Liver (tissue), 9 donors: ENCODE measurements around the gene RHAG. TPM values are rescaled to one million over a fixed set of nuclear protein-coding genes. Genes with fewer than 3 reads are reported as not detected.

Experiments used
- DNase-seq: peaks from one replicate; pipeline ENCODE4 v3.0.0-alpha.2; 2017; ENCODE audit warnings: low spot score
- H3K27ac ChIP-seq, 2 donors: one replicate each; pipeline ENCODE4 v1.7.0; 2013; ENCODE audit warnings: inconsistent platforms in 2 of 2, low read length in 2 of 2, control low read depth in 1 of 2, low read depth in 1 of 2, mild to moderate bottlenecking in 1 of 2
- H3K27me3 ChIP-seq, 4 donors: one replicate each; pipeline versions ENCODE4 v1.6.1 to v1.7.0; 2013; ENCODE audit warnings: low read length in 3 of 4, inconsistent platforms in 1 of 4, mild to moderate bottlenecking in 1 of 4, moderate library complexity in 1 of 4; ENCODE audit not compliant: control insufficient read depth in 4 of 4, insufficient read depth in 4 of 4
- H3K36me3 ChIP-seq, 4 donors: one replicate each; pipeline versions ENCODE4 v1.6.1 to v1.7.0; 2013; ENCODE audit warnings: low read length in 3 of 4, mild to moderate bottlenecking in 3 of 4, low read depth in 1 of 4, moderate library complexity in 1 of 4; ENCODE audit not compliant: control insufficient read depth in 4 of 4, insufficient read depth in 3 of 4
- H3K4me1 ChIP-seq, 4 donors: one replicate each; pipeline versions ENCODE4 v1.6.1 to v1.7.0; 2013; ENCODE audit warnings: low read length in 3 of 4, mild to moderate bottlenecking in 3 of 4, moderate library complexity in 1 of 4; ENCODE audit not compliant: control insufficient read depth in 4 of 4, insufficient read depth in 4 of 4
- H3K4me3 ChIP-seq, 3 donors: one replicate each; pipeline versions ENCODE4 v1.6.1 to v1.7.0; 2013; ENCODE audit warnings: low read length in 3 of 3, control low read depth in 1 of 3, low read depth in 1 of 3, mild to moderate bottlenecking in 1 of 3
- H3K9ac ChIP-seq, 2 donors: one replicate each; pipeline ENCODE4 v1.7.0; 2013; ENCODE audit warnings: low read length in 2 of 2, mild to moderate bottlenecking in 2 of 2, moderate library complexity in 2 of 2, control low read depth in 1 of 2, low read depth in 1 of 2
- H3K9me3 ChIP-seq, 4 donors: one replicate each; pipeline versions ENCODE4 v1.6.1 to v1.7.0; 2013; ENCODE audit warnings: low read length in 3 of 4; ENCODE audit not compliant: control insufficient read depth in 4 of 4
- ATF3 ChIP-seq: IDR thresholded peaks from 2 replicates; pipeline ENCODE4 v1.6.1; 2016; ENCODE audit warnings: antibody characterized with exemption
- CTCF ChIP-seq: fragments of 150-350 bp; IDR thresholded peaks from 2 replicates; pipeline ENCODE4 v1.5.1; 2017; ENCODE audit warnings: improper control_type of control experiment, low read depth, low read length; ENCODE audit not compliant: missing input control
- EGR1 ChIP-seq, 2 donors: IDR thresholded peaks; 2 replicates each; pipeline ENCODE4 v1.6.1; 2016 to 2018; ENCODE audit warnings: antibody characterized with exemption in 2 of 2, low read depth in 2 of 2
- FOXA1 ChIP-seq: IDR thresholded peaks from 2 replicates; pipeline ENCODE4 v1.6.1; 2016; ENCODE audit warnings: antibody characterized with exemption
- FOXA2 ChIP-seq: IDR thresholded peaks from 2 replicates; pipeline ENCODE4 v1.6.1; 2016; ENCODE audit warnings: antibody characterized with exemption
- GABPA ChIP-seq, 2 donors: IDR thresholded peaks in 1 of 2; conservative IDR thresholded peaks in 1 of 2; 2 replicates each; pipeline ENCODE4 v1.6.1; 2016; ENCODE audit warnings: antibody characterized with exemption in 2 of 2, mild to moderate bottlenecking in 1 of 2, moderate library complexity in 1 of 2
- HNF4A ChIP-seq, 2 donors: conservative IDR thresholded peaks; 2 replicates each; pipeline ENCODE4 v1.6.1; 2016; ENCODE audit warnings: antibody characterized with exemption in 2 of 2, mild to moderate bottlenecking in 2 of 2
- HNF4G ChIP-seq: IDR thresholded peaks from 2 replicates; pipeline ENCODE4 v1.6.1; 2016; ENCODE audit warnings: antibody characterized with exemption
- JUND ChIP-seq, 2 donors: IDR thresholded peaks; 2 replicates each; pipeline ENCODE4 v1.6.1; 2016; ENCODE audit warnings: antibody characterized with exemption in 2 of 2
- MAX ChIP-seq: IDR thresholded peaks from 2 replicates; pipeline ENCODE4 v1.6.1; 2016; ENCODE audit warnings: antibody characterized with exemption
- NR2F2 ChIP-seq: IDR thresholded peaks from 2 replicates; pipeline ENCODE4 v1.6.1; 2016; ENCODE audit warnings: antibody characterized with exemption
- RAD21 ChIP-seq, 2 donors: IDR thresholded peaks; 2 replicates each; pipeline ENCODE4 v1.6.1; 2016; ENCODE audit warnings: antibody characterized with exemption in 2 of 2, mild to moderate bottlenecking in 2 of 2
- REST ChIP-seq: IDR thresholded peaks from 2 replicates; pipeline ENCODE4 v1.6.1; 2016; ENCODE audit warnings: antibody characterized with exemption, mild to moderate bottlenecking
- RXRA ChIP-seq, 2 donors: IDR thresholded peaks; 2 replicates each; pipeline ENCODE4 v1.6.1; 2017 to 2018; ENCODE audit warnings: antibody characterized with exemption in 2 of 2, mild to moderate bottlenecking in 1 of 2
- SP1 ChIP-seq: IDR thresholded peaks from 2 replicates; pipeline ENCODE4 v1.6.1; 2018; ENCODE audit warnings: antibody characterized with exemption, mild to moderate bottlenecking
- TAF1 ChIP-seq: conservative IDR thresholded peaks from 2 replicates; pipeline ENCODE4 v1.6.1; 2016; ENCODE audit warnings: antibody characterized with exemption, mild to moderate bottlenecking
- YY1 ChIP-seq: IDR thresholded peaks from 2 replicates; pipeline ENCODE4 v1.6.1; 2016; ENCODE audit warnings: antibody characterized with exemption, mild to moderate bottlenecking
- ZBTB33 ChIP-seq: IDR thresholded peaks from 2 replicates; pipeline ENCODE4 v1.6.1; 2016; ENCODE audit warnings: antibody characterized with exemption
- WGBS: extraction: QIAGEN DNeasy Blood & Tissue Kit; methylation state at CpG from one replicate; pipeline ENCODE4 v1.1.7; 2013; 5-methylcytosine and 5-hydroxymethylcytosine counted together
- polyA plus RNA-seq, 2 donors: library from polyadenylated mRNA; stranded (reverse) in 1 of 2; unstranded in 1 of 2; fragments of 200-250 nt in 1 of 2; fragments of >200 nt in 1 of 2; fragmentation: Nextera tagmentation in 1 of 2; extraction: Ambion mirVana in 1 of 2; gene quantifications; one replicate each; pipeline versions ENCODE4 v1.2.1 to v1.2.3, GENCODE V29; 2013 to 2015
- total RNA-seq, 2 donors: library from RNA; depleted of rRNA; stranded (reverse); fragments of >200 nt; gene quantifications; one replicate each; pipeline ENCODE4 v1.2.3, GENCODE V29; 2014
- donor health status: healthy.
- donor health status: healthy.
- donor health status: healthy.
- donor health status: healthy.
- donor health status: healthy.

Gene RHAG
- total and polyA plus RNA-seq, 4 donors: 0.07 to 345 TPM; not detected in 2

- TF ChIP-seq REST (no peak), FOXA2 (no peak)
Observed at GRCh38 chr6:49639177-49639817, 2.7 kb upstream of the RHAG start (continued).

GRCh38 chr6:49637350-49637731 is 702 bp upstream of the RHAG start:
- WGBS: 74% methylated on average over 3 of the region's 3 CpGs
- no peaks in the 10 kb centered on the region for H3K36me3 ChIP-seq
- H3K9me3 ChIP-seq: no peaks in the 10 kb centered on the region
- no peak overlapping the region for H3K4me3 ChIP-seq
- H3K4me1 ChIP-seq: no peaks in the 10 kb centered on the region
- H3K27me3 ChIP-seq: no peaks in the 10 kb centered on the region
- no peak overlapping the region for H3K27ac ChIP-seq
- TF ChIP-seq MAX (no peak), EGR1 (IDR thresholded peaks at IDR 0.05; ENCODE audit: low read depth in 2 of 2) (no peak), TAF1 (no peak), ZBTB33 (no peak), FOXA1 (no peak), GABPA (IDR thresholded peaks at IDR 0.05 in 1 of 2, conservative IDR thresholded peaks at IDR 0.05 in 1 of 2) (no peak), HNF4G (no peak), NR2F2 (no peak)
- DNase-seq: no peak
- H3K9ac ChIP-seq: no peak overlapping the region

- H3K4me3 ChIP-seq: no peak overlapping the region
- no peak overlapping the region for H3K27ac ChIP-seq
- no peaks in the 10 kb centered on the region for H3K27me3 ChIP-seq
- DNase-seq: no peak
- WGBS: 87% methylated on average over 5 of the region's 5 CpGs
- H3K4me1 ChIP-seq: no peaks in the 10 kb centered on the region
- no peak overlapping the region for H3K9ac ChIP-seq
- no peaks in the 10 kb centered on the region for H3K36me3 ChIP-seq
- H3K9me3 ChIP-seq: no peaks in the 10 kb centered on the region
- TF ChIP-seq FOXA1 (no peak), SP1 (no peak), ATF3 (no peak), MAX (no peak), HNF4G (no peak), YY1 (no peak), RAD21 (IDR thresholded peaks at IDR 0.05) (no peak), HNF4A (conservative IDR thresholded peaks at IDR 0.05) (no peak), JUND (IDR thresholded peaks at IDR 0.05) (no peak), RXRA (IDR thresholded peaks at IDR 0.05) (no peak), NR2F2 (no peak), FOXA2 (no peak), EGR1 (IDR thresholded peaks at IDR 0.05; ENCODE audit: low read depth in 2 of 2) (no peak), CTCF (no peak)
Observed at GRCh38 chr6:49635978-49636712, 494 bp downstream of the RHAG start.
